Kidney (tissue), 14 donors: ENCODE results near the gene MRTFA. TPM values are rescaled to one million over a fixed set of nuclear protein-coding genes. Genes with fewer than 3 reads are reported as not detected.
"Not testable (repeated sequence)": the region's sequence is repeated elsewhere in the genome, so short reads cannot be mapped to it uniquely, and the experiment has no call there.

ENCODE experiments used
- DNase-seq, 5 donors: peaks; one replicate each; pipeline ENCODE4 v3.0.0-alpha.2; 2013 to 2020
- FAIRE-seq: peaks from 2 replicates; lab custom pipeline; 2012; peaks lifted over from hg19 to GRCh38; lab: Jason Lieb, UNC
- H3K27ac ChIP-seq, 2 donors: one replicate each; pipeline ENCODE4 v1.7.0; 2013; ENCODE audit warnings: low read depth in 2 of 2, low read length in 2 of 2, inconsistent platforms in 1 of 2
- H3K27me3 ChIP-seq: one replicate; pipeline ENCODE4 v1.7.1; 2013; ENCODE audit warnings: low read length, inconsistent platforms; ENCODE audit not compliant: control insufficient read depth, insufficient read depth
- H3K36me3 ChIP-seq, 3 donors: one replicate each; pipeline versions ENCODE4 v1.7.0 to v1.7.1; 2013; ENCODE audit warnings: low read length in 3 of 3, control low read depth in 1 of 3, inconsistent platforms in 1 of 3; ENCODE audit not compliant: insufficient read depth in 3 of 3, control insufficient read depth in 2 of 3
- H3K4me1 ChIP-seq, 3 donors: one replicate each; pipeline versions ENCODE4 v1.7.0 to v1.7.1; 2013; ENCODE audit warnings: low read length in 3 of 3, inconsistent platforms in 1 of 3, low read depth in 1 of 3; ENCODE audit not compliant: control insufficient read depth in 2 of 3, insufficient read depth in 2 of 3
- H3K4me3 ChIP-seq, 3 donors: one replicate each; pipeline versions ENCODE4 v1.7.0 to v1.8.1; 2013; ENCODE audit warnings: low read length in 3 of 3, control low read depth in 1 of 3, inconsistent platforms in 1 of 3
- H3K9ac ChIP-seq, 3 donors: one replicate each; pipeline versions ENCODE4 v1.7.0 to v1.7.1; 2013; ENCODE audit warnings: low read length in 3 of 3, control low read depth in 1 of 3, inconsistent platforms in 1 of 3
- H3K9me3 ChIP-seq, 3 donors: one replicate each; pipeline versions ENCODE4 v1.7.0 to v1.7.1; 2013; ENCODE audit warnings: low read length in 3 of 3, control low read depth in 1 of 3, inconsistent platforms in 1 of 3; ENCODE audit not compliant: control insufficient read depth in 2 of 3, insufficient read depth in 1 of 3
- intact Hi-C: fragments of 100-400 bp; cut with DNase I; formaldehyde crosslinking; loops from one replicate; pipeline ENCODE4 v1.11.1; 2022
- polyA plus RNA-seq: library from polyadenylated mRNA; stranded (reverse); fragments of 350-450 nt; fragmentation: Illumina TruSeq; extraction: RNeasy Lipid Tissue Mini Kit (QIAGEN cat#74804); gene quantifications from one replicate; pipeline ENCODE4 v1.2.3, GENCODE V29; 2014; ENCODE audit warnings: low read depth, low replicate concordance; ENCODE audit not compliant: insufficient read depth
- total RNA-seq: library from RNA; stranded (reverse); fragmentation: NEBNext Ultra II Directional; extraction: Animal tissue kit (Norgen Biotek cat#: 25700); gene quantifications from one replicate; pipeline ENCODE4 v1.2.1, GENCODE V29; 2021
- TF ChIP-seq, protein P1 (sequence below): IDR thresholded peaks from 3 replicates; pipeline ENCODE4 v1.5.1; 2012; ENCODE audit warnings: mild to moderate bottlenecking, moderate library complexity, borderline replicate concordance; ENCODE audit not compliant: insufficient read depth; ENCODE audit errors: extremely low read depth
- donor health status: control.
- donor health status: control.
- donor health status: control.
- donor health status: control.
- donor health status: control.
- donor health status: DM: yes; HTN: yes; CAD: no.
- donor health status: Normal renal cell carcinoma (clear cell type).

MRTFA gene
- total and polyA plus RNA-seq, 2 donors from 2014 or later: 12.5 to 59.9 TPM

GRCh38 chr22:40506762-40507161 lies 129.8 kb downstream of the MRTFA start:
- no peak for DNase-seq
- Histone ChIP-seq H3K36me3 (no peaks in the 10 kb centered on the region), H3K27ac (no peak overlapping the region), H3K9me3 (no peaks in the 10 kb centered on the region), H3K4me1 (peaks cover 16 to 30% (median 22%) of the 10 kb centered on the region in 3 donors), H3K9ac (no peak overlapping the region), H3K27me3 (no peaks in the 10 kb centered on the region), H3K4me3 (no peak overlapping the region)
- FAIRE-seq: no peak
- intact Hi-C loops: no loop called here
- TF ChIP-seq, protein P1, sequence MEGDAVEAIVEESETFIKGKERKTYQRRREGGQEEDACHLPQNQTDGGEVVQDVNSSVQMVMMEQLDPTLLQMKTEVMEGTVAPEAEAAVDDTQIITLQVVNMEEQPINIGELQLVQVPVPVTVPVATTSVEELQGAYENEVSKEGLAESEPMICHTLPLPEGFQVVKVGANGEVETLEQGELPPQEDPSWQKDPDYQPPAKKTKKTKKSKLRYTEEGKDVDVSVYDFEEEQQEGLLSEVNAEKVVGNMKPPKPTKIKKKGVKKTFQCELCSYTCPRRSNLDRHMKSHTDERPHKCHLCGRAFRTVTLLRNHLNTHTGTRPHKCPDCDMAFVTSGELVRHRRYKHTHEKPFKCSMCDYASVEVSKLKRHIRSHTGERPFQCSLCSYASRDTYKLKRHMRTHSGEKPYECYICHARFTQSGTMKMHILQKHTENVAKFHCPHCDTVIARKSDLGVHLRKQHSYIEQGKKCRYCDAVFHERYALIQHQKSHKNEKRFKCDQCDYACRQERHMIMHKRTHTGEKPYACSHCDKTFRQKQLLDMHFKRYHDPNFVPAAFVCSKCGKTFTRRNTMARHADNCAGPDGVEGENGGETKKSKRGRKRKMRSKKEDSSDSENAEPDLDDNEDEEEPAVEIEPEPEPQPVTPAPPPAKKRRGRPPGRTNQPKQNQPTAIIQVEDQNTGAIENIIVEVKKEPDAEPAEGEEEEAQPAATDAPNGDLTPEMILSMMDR: no peak

DNA sequence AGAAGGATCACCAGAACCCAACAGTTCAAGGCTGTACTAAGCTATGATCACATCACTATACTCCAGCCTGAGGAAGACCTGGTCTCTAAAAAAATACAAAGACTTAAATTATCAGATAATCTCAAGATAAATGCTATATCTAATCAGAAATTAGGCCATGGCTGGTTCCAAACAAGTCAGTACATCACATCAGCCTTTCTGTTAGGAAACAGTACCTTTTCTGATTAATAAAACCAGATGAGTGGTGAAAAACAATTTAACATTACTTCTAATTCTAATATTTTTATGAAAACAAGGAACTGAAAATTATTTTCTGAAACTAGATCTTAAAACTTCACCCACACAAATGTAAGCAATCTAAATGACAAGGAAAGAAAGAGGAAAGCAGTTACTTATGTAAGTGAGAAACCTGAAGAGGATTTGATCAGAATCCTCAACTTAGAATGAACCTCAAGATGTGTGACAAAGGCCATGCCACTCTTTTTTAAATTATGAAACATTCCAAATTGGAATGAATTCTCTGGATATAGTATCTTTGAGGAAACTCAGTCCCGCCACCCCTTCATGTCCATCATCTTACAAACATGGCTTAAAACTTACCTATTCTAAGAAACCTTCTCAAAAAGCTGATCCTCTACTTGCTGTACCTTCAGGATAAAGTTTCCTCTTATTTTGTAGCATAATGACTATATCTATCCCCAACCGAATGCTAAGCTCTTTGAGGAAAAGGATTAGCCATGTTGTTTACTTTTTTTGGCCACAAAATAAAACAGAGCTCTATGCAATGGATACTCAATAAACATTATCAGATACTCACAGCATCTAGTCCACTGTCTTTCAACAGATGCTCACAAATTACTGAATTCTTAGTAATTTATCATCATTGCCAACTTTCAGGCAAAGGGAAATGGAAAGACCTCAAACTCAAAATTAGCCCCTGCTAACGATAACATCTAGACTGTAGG lies 132.0 kb downstream of the MRTFA start:
- Histone ChIP-seq H3K27ac (no peak overlapping the region), H3K9me3 (no peaks in the 10 kb centered on the region), H3K36me3 (no peaks in the 10 kb centered on the region), H3K4me3 (no peak overlapping the region), H3K27me3 (no peaks in the 10 kb centered on the region), H3K4me1 (peaks cover 8 to 16% (median 10%) of the 10 kb centered on the region in 3 donors), H3K9ac (no peak overlapping the region)
- no peak for DNase-seq
- intact Hi-C loops: no loop called here
- TF ChIP-seq, protein P1: no peak
- no peak for FAIRE-seq

DNA sequence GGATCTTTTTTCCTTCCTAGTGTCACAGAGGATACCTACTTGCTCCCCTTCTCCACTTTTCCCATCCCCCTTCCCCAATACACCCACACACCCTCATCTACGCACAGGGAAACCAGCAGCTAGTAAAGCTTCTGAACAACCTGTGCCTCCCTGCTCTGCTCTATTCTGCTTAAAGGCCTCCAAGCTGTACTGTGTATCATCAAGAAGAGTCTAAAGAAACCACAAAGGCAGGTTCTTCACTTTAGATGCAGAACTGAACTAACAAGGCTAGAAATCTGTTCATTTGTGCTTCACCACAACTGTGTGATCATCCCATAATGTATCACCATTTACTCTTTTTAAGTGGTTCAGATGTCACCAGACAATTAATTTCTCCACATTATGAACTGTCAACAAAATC lies 133.6 kb downstream of the MRTFA start:
- intact Hi-C loops: no loop called here
- no peaks in the 10 kb centered on the region for H3K27me3 ChIP-seq
- no peak overlapping the region for H3K9ac ChIP-seq
- TF ChIP-seq, protein P1: no peak
- no peaks in the 10 kb centered on the region for H3K9me3 ChIP-seq
- H3K27ac ChIP-seq: no peak overlapping the region
- DNase-seq (no peak), FAIRE-seq (no peak)
- no peak overlapping the region for H3K4me3 ChIP-seq
- H3K36me3 ChIP-seq: no peaks in the 10 kb centered on the region
- H3K4me1 ChIP-seq: peaks cover 0 to 7% (median 3%) of the 10 kb centered on the region in 3 donors

GRCh38 chr22:40500465-40500786 lies 136.1 kb downstream of the MRTFA start:
- intact Hi-C loops, H3K9ac ChIP-seq, H3K4me1 ChIP-seq, DNase-seq, FAIRE-seq, H3K27me3 ChIP-seq, H3K4me3 ChIP-seq, H3K27ac ChIP-seq, H3K36me3 ChIP-seq, H3K9me3 ChIP-seq: not testable (repeated sequence)
